GM18951 (cell line): ENCODE results near the gene SLC23A1.
"Not testable (repeated sequence)": the region's sequence is repeated elsewhere in the genome, so short reads cannot be mapped to it uniquely, and the experiment has no call there.

Experiments
- POLR2A ChIP-seq: IDR thresholded peaks from 4 replicates; pipeline ENCODE4 v1.6.1; 2011; ENCODE audit warnings: mild to moderate bottlenecking; ENCODE audit not compliant: insufficient read length, insufficient read depth; ENCODE audit errors: extremely low read depth
- in situ Hi-C: fragments of 300-500 bp; cut with MboI; formaldehyde crosslinking; loops from one replicate; pipeline ENCODE4 v1.12.0; 2022; ENCODE audit warnings: low sequenced_read_pairs, mixed read lengths, inconsistent platforms; ENCODE audit not compliant: unreplicated experiment

SLC23A1 gene

DNA sequence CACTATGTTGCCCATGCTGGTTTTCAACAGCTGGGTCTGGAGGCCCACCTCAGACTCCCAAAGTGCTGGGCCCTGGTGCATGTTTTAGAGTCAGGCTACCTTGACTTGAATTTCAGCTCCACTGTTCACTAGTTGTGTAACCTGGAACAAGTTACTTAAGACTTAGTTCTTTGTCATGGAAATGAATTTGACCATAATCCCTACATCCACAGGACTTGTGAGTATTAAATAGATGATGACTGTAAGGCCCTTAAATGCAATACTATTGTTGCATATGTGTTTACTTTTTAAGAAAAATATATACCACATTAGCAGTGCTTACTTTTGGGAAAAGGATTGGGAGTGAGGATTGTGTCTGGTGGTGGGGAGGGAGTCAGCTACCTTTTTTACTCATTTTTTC lies 25.0 kb downstream of the SLC23A1 start:
- in situ Hi-C loops = no loop called here

GRCh38 chr5:139355900-139356299 lies 27.2 kb downstream of the SLC23A1 start:
- in situ Hi-C loops = not testable (repeated sequence)

More for the DNA sequence above, 25.0 kb downstream of the SLC23A1 start:
- TF ChIP-seq POLR2A = no peak

GRCh38 chr5:139354186-139354585 lies 28.9 kb downstream of the SLC23A1 start:
- in situ Hi-C loops = no loop called here
- TF ChIP-seq POLR2A = no peak

DNA sequence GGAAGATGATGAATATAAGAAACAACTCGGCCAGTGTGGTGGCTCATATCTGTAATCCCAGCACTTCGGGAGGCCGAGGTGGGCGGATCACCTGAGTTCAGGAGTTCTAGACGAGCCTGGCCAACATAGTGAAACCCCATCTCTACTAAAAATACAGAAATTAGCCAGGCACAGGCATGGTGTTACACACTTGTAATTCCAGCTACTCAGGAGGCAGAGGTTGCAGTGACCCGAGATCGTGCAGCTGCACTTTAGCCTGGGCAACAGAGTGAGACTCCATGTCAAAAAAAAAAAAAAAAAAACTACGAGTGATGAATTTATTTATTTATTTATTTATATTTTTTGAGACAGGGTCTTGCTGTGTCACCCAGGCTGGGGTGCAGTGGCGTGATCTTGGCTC lies 35.2 kb downstream of the SLC23A1 start:
- in situ Hi-C loops = not testable (repeated sequence)

- in situ Hi-C loops = not testable (repeated sequence)
Observed at GRCh38 chr5:139345442-139345841, 37.7 kb downstream of the SLC23A1 start.

GRCh38 chr5:139344177-139344576 lies 38.9 kb downstream of the SLC23A1 start:
- TF ChIP-seq POLR2A = no peak
- in situ Hi-C loops = no loop called here

DNA sequence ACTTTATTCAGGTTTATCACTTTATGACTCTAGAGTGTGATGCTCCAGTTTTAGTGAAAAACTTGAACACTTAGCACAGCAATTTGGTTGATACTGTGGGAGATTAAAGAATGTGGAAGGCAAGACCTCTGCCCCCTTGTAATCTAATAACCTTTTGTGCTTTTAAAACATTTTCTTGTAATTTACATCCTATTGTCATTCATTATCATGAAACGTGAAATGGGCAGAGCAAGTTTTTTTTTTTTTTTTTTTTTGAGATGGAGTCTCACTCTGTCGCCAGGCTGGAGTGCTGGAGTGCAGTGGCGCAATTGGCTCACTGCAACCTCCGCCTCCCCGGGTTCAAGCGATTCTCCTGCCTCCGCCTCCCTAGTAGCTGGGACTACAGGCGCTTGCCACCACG lies 39.6 kb downstream of the SLC23A1 start:
- in situ Hi-C loops = no loop called here
- no peak for TF ChIP-seq POLR2A

DNA sequence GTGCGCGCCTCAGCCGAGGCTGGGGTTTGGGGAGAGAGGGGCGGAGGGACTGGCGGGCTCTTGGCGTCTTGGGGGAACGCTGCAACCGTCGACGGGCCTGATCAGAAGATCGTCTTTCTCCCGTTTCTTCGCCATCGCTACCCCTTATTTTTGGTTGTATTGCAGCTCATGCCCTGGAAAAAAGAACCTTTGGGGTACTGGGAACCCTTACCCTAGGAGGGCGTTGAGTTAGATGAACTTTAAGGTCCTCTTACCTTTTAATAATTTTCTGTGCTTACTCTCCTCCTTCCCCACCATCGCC lies 40.7 kb downstream of the SLC23A1 start:
- TF ChIP-seq POLR2A = no peak
- in situ Hi-C loops = no loop called here

- in situ Hi-C loops = no loop called here
- peak; percentile 81 for TF ChIP-seq POLR2A
Observed at GRCh38 chr5:139341689-139342422, 41.2 kb downstream of the SLC23A1 start, which contains the start of gene PAIP2. Gene PAIP2, plus strand, starts transcription at chr5:139341854. Its CDS starts 21,931 bp downstream, at chr5:139363785.

DNA sequence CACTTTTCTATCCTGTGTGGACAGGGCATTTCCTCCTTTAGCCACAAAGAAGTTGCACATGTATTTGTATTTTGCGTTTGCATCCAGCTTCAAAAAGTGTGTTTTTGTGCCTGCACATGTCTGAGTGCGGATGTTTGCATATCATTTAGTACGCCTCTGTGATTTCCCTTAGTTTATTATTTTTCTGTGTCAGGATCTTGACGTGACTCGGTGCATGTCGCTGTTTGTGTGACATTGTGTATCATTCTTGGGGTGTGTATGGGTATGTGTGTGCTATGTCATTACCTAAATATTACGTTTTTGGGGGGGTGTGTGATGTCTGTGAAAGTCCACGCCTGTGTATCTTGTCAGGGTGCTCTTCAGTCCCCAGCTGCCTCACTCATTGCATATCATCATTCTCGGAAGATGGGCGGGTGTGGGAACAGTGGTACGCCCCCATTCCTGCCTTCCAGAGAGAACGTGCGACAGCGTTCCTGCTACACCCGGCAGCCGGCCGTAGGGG lies 41.9 kb downstream of the SLC23A1 start:
- TF ChIP-seq POLR2A = no peak
- in situ Hi-C loops = no loop called here

- in situ Hi-C loops = no loop called here
- no peak for TF ChIP-seq POLR2A
Observed at GRCh38 chr5:139340051-139340450, 43.0 kb downstream of the SLC23A1 start.

- in situ Hi-C loops = no loop called here
- no peak for TF ChIP-seq POLR2A
Observed at GRCh38 chr5:139335811-139336210, 47.3 kb downstream of the SLC23A1 start.
